ENCODE measurements around the gene ZYX.

GRCh38 chr7:143387156-143387975 lies 6.2 kb downstream of the ZYX start:
- TF ChIP-seq CTCF (IDR thresholded peaks at IDR 0.05) (no peak), POLR2A (IDR thresholded peaks at IDR 0.05) (no peak)

All from right lobe of liver (tissue), 4 donors.